ENCODE measurements around the gene GLMN. TPM values are rescaled to one million over a fixed set of nuclear protein-coding genes. Genes with fewer than 3 reads are reported as not detected.
A peak's percentile ranks its signal among the peaks of the same experiment; 100 is the strongest.

Gene GLMN
- total and polyA plus RNA-seq, 5 experiments from 2014 or later = 6.3 to 16.3 (median 11.7) TPM

- Mint-ChIP-seq H3K27me3 (peaks cover 0 to 3% (median 0%) of the 10 kb centered on the region in 5 donors), H3K27ac (peak overlapping the region in 1 of 10 donors; percentile 18), H3K36me3 (peaks cover 0 to 3% (median 0%) of the 10 kb centered on the region in 3 donors), H3K4me1 (no peaks in the 10 kb centered on the region), H3K4me3 (no peak overlapping the region), H3K9me3 (peaks cover 0 to 5% (median 0%) of the 10 kb centered on the region in 9 donors)
- no peak for ATAC-seq
- POLR2A ChIA-PET = no interaction called here
- DNase-seq = no peak
Measured at GRCh38 chr1:92228401-92228800, 70.4 kb downstream of the GLMN start.

- no peak overlapping the region for H3K27ac Mint-ChIP-seq
- no peak overlapping the region for H3K4me3 Mint-ChIP-seq
- DNase-seq = no peak
- ATAC-seq = no peak
- H3K36me3 Mint-ChIP-seq = peaks cover 0 to 4% (median 0%) of the 10 kb centered on the region in 3 donors
- H3K27me3 Mint-ChIP-seq = peaks cover 0 to 3% (median 0%) of the 10 kb centered on the region in 5 donors
- POLR2A ChIA-PET = no interaction called here
- no peaks in the 10 kb centered on the region for H3K4me1 Mint-ChIP-seq
- peaks cover 0 to 3% (median 0%) of the 10 kb centered on the region in 9 donors for H3K9me3 Mint-ChIP-seq
Measured at GRCh38 chr1:92219028-92219427, 79.8 kb downstream of the GLMN start.

GRCh38 chr1:92218559-92218958 is 80.2 kb downstream of the GLMN start:
- Mint-ChIP-seq H3K27me3 (peaks cover 0 to 3% (median 0%) of the 10 kb centered on the region in 5 donors), H3K9me3 (peaks cover 0 to 3% (median 0%) of the 10 kb centered on the region in 9 donors), H3K36me3 (peaks cover 0 to 4% (median 0%) of the 10 kb centered on the region in 3 donors), H3K4me1 (no peaks in the 10 kb centered on the region), H3K4me3 (no peak overlapping the region), H3K27ac (no peak overlapping the region)
- no peak for ATAC-seq
- POLR2A ChIA-PET = no interaction called here
- no peak for DNase-seq

GRCh38 chr1:92217721-92218120 is 81.1 kb downstream of the GLMN start, which contains the start of gene C1orf146:
Gene C1orf146 (plus strand): TSS chr1:92217915. CDS start chr1:92231421, 13,506 bp downstream.
- H3K9me3 Mint-ChIP-seq = peaks cover 0 to 3% (median 0%) of the 10 kb centered on the region in 9 donors
- peaks cover 0 to 4% (median 0%) of the 10 kb centered on the region in 3 donors for H3K36me3 Mint-ChIP-seq
- H3K27ac Mint-ChIP-seq = no peak within 1 kb of the TSS
- no peak for DNase-seq
- H3K27me3 Mint-ChIP-seq = peaks cover 0 to 3% (median 0%) of the 10 kb centered on the region in 5 donors
- no peak within 1 kb of the TSS for H3K4me3 Mint-ChIP-seq
- POLR2A ChIA-PET = no interaction called here
- no peak for ATAC-seq
- H3K4me1 Mint-ChIP-seq = no peaks in the 10 kb centered on the region

GRCh38 chr1:92211166-92211565 is 87.6 kb downstream of the GLMN start:
- H3K9me3 Mint-ChIP-seq = peaks cover 0 to 10% (median 0%) of the 10 kb centered on the region in 9 donors
- H3K4me3 Mint-ChIP-seq = no peak overlapping the region

GRCh38 chr1:92210701-92211100 is 88.1 kb downstream of the GLMN start:
- POLR2A ChIA-PET = no interaction called here
- Mint-ChIP-seq H3K4me3 (no peak overlapping the region), H3K36me3 (peaks cover 0 to 10% (median under 1%) of the 10 kb centered on the region in 3 donors), H3K27me3 (no peaks in the 10 kb centered on the region), H3K9me3 (peaks cover 0 to 14% (median 0%) of the 10 kb centered on the region in 9 donors), H3K27ac (peak overlapping the region in 1 of 10 donors; percentile 57), H3K4me1 (peaks cover 10 to 14% (median 12%) of the 10 kb centered on the region in 4 donors)
- DNase-seq (no peak), ATAC-seq (no peak)

More at GRCh38 chr1:92211166-92211565, 87.6 kb downstream of the GLMN start:
- POLR2A ChIA-PET = no interaction called here
- DNase-seq = no peak
- Mint-ChIP-seq H3K27me3 (no peaks in the 10 kb centered on the region), H3K36me3 (peaks cover 0 to 8% (median 4%) of the 10 kb centered on the region in 3 donors), H3K4me1 (peaks cover 10 to 14% (median 12%) of the 10 kb centered on the region in 4 donors), H3K27ac (no peak overlapping the region)
- no peak for ATAC-seq

- Mint-ChIP-seq H3K27ac (peak overlapping the region in 6 of 10 donors; percentile 0 to 82 (median 54)), H3K36me3 (peaks cover 2 to 22% (median 10%) of the 10 kb centered on the region in 3 donors), H3K27me3 (no peaks in the 10 kb centered on the region), H3K9me3 (peaks cover 5 to 26% (median 13%) of the 10 kb centered on the region in 9 donors), H3K4me3 (no peak overlapping the region), H3K4me1 (peaks cover 4 to 18% (median 14%) of the 10 kb centered on the region in 4 donors)
- ATAC-seq = no peak
- DNase-seq = no peak
- POLR2A ChIA-PET = no interaction called here
Measured at GRCh38 chr1:92203105-92203504, 95.7 kb downstream of the GLMN start.

- DNase-seq (peak in 2 of 10 donors; percentile 11 to 21), ATAC-seq (peak in 1 of 2 donors; percentile 23)
- H3K36me3 Mint-ChIP-seq = peaks cover 2 to 22% (median 10%) of the 10 kb centered on the region in 3 donors
- H3K9me3 Mint-ChIP-seq = peaks cover 2 to 25% (median 13%) of the 10 kb centered on the region in 9 donors
- POLR2A ChIA-PET = interaction anchor here (0.5 to 0.6 kb wide), 2 partner anchors 46 to 147 kb away, joined by 3 to 4 read pairs; no protein-coding TSS in a partner anchor
- H3K4me3 Mint-ChIP-seq = peak overlapping the region in 4 of 10 donors; percentile 10 to 31 (median 13)
- H3K27ac Mint-ChIP-seq = peak overlapping the region; percentile 12 to 83 (median 58)
- peaks cover 4 to 18% (median 14%) of the 10 kb centered on the region in 4 donors for H3K4me1 Mint-ChIP-seq
- H3K27me3 Mint-ChIP-seq = no peaks in the 10 kb centered on the region
Measured at GRCh38 chr1:92201973-92202372, 96.8 kb downstream of the GLMN start.

Other genes with a start within 250 kb of the GLMN start
- not detected for gene SETSIP, start 223.6 kb downstream of the GLMN start, total RNA-seq
- gene SETSIP, start 223.6 kb downstream of the GLMN start, polyA plus RNA-seq = not detected
- 1 to 10 TPM; 8.0 to 8.5 TPM for gene BTBD8, start 218.6 kb downstream of the GLMN start, total RNA-seq
- 1 to 10 TPM in 2 of 3 donors, under 1 TPM in 1; 0.22 to 2.0 (median 1.3) TPM for gene BTBD8, start 218.6 kb downstream of the GLMN start, polyA plus RNA-seq
- gene C1orf146, start 81.1 kb downstream of the GLMN start, total RNA-seq = not detected
- not detected for gene C1orf146, start 81.1 kb downstream of the GLMN start, polyA plus RNA-seq
- gene RPAP2, start 72 bp upstream of the GLMN start, total RNA-seq = 10 to 100 TPM; 38.7 to 48.4 TPM
- 10 to 100 TPM; 15.3 to 25.9 (median 19.4) TPM for gene RPAP2, start 72 bp upstream of the GLMN start, polyA plus RNA-seq
- 10 to 100 TPM; 18.2 to 22.4 TPM for gene GFI1, start 187.9 kb upstream of the GLMN start, total RNA-seq
- gene GFI1, start 187.9 kb upstream of the GLMN start, polyA plus RNA-seq = 10 to 100 TPM in 1 of 3 donors, 1 to 10 TPM in 2; 5.6 to 12.4 (median 6.7) TPM